ENCODE measurements around the gene EFTUD2. TPM values are rescaled to one million over a fixed set of nuclear protein-coding genes. Genes with fewer than 3 reads are reported as not detected.
A peak's percentile ranks its signal among the peaks of the same experiment; 100 is the strongest.

Gene EFTUD2
- total RNA-seq, 1 donor from 2014 or later, result 145 TPM

DNA sequence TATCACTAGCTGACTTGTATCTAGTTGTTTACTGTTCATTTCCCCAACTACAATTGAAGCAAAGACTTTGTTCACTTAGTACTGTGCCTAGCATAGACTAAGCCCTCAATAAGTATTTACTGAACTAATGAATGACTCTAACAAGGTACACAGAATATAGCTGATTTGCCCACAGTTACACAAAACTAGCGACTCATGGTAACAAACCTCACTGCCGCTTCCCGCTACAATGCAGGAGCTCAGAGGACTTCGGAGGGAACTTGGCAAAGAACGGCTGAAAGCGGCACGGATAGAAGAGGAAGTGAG is 524 bp downstream of the EFTUD2 start:
- Mint-ChIP-seq H3K36me3 (peaks cover 6% of the 10 kb centered on the region), H3K4me3 (peak overlapping the region; percentile 95), H3K27ac (peak overlapping the region; percentile 100), H3K9me3 (no peaks in the 10 kb centered on the region), H3K4me1 (peaks cover 16% of the 10 kb centered on the region), H3K27me3 (ENCODE audit: low read depth) (no peaks in the 10 kb centered on the region)
- no peak for DNase-seq (ENCODE audit: low spot score in 2 of 2, unreplicated experiment in 2 of 2)
- TF ChIP-seq, protein P1, sequence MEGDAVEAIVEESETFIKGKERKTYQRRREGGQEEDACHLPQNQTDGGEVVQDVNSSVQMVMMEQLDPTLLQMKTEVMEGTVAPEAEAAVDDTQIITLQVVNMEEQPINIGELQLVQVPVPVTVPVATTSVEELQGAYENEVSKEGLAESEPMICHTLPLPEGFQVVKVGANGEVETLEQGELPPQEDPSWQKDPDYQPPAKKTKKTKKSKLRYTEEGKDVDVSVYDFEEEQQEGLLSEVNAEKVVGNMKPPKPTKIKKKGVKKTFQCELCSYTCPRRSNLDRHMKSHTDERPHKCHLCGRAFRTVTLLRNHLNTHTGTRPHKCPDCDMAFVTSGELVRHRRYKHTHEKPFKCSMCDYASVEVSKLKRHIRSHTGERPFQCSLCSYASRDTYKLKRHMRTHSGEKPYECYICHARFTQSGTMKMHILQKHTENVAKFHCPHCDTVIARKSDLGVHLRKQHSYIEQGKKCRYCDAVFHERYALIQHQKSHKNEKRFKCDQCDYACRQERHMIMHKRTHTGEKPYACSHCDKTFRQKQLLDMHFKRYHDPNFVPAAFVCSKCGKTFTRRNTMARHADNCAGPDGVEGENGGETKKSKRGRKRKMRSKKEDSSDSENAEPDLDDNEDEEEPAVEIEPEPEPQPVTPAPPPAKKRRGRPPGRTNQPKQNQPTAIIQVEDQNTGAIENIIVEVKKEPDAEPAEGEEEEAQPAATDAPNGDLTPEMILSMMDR (IDR thresholded peaks at IDR 0.05; ENCODE audit: unreplicated experiment), result no peak

DNA sequence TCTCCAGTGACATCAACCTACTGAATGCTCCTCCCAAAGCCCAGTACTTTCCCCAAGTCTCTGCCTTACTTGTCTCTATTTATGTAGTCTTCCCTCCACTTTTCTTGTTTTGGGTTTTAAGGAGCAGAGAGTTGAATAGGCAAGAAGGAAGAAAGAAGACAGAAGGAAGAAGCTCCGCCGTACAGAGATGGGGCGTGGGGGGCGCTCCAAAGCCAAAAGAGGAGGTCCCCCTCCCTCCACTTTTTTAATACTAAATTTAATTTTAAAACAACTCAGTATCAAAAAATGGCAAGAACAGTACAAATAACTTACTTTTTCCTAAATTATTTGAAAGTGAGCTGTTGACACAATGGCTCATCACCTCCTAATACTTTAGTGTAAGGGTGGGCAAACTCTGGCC is 4.6 kb downstream of the EFTUD2 start:
- DNase-seq (ENCODE audit: low spot score in 2 of 2, unreplicated experiment in 2 of 2), result no peak
- Mint-ChIP-seq H3K4me1 (peaks cover 10% of the 10 kb centered on the region), H3K36me3 (peaks cover 19% of the 10 kb centered on the region), H3K9me3 (no peaks in the 10 kb centered on the region), H3K4me3 (no peak overlapping the region), H3K27ac (no peak overlapping the region), H3K27me3 (ENCODE audit: low read depth) (no peaks in the 10 kb centered on the region)
- TF ChIP-seq, protein P1 (IDR thresholded peaks at IDR 0.05; ENCODE audit: unreplicated experiment), result no peak

DNA sequence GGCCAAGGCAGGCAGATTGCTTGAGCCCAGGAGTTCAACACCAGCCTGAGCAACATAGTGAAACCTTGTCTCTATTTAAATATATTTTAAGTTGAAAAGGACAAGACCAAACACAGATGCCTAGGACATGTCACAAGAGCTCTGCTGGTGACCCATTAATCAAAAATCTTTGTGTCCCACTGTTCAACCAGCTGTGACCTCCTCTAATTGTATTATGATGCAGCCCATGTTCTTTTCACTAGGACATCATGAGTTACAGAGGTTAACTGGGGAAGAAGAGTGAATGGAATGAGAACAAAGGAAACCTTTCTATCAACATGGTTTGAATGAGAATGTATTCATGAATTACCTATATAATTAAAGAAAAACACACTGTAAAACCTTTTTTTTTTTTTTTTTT is 7.0 kb downstream of the EFTUD2 start:
- Mint-ChIP-seq H3K4me3 (no peak overlapping the region), H3K36me3 (peaks cover 19% of the 10 kb centered on the region)

DNA sequence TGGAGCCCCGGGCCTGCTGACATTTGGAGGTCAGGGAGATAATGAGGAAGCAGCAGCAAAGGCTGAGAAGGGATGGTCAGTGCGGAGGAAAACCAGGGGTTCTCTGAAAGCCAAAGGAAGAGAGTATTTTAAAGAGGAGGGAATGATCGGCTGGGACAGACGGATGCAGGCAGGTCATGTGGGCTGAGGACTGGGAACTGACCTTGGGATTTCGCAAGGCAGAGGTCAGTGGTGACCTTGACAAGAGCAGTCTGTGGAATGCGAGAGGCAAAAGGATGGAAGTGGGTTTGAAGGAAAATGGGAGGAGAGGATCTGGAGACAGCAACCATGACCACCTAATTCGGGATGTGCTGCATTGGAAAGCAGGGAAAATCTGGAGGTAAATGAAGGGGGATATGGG is 10.2 kb downstream of the EFTUD2 start:
- TF ChIP-seq, protein P1 (IDR thresholded peaks at IDR 0.05; ENCODE audit: unreplicated experiment), result no peak
- H3K27ac Mint-ChIP-seq, result no peak overlapping the region
- H3K36me3 Mint-ChIP-seq, result peaks cover 22% of the 10 kb centered on the region
- no peak for DNase-seq (ENCODE audit: low spot score in 2 of 2, unreplicated experiment in 2 of 2)
- no peaks in the 10 kb centered on the region for H3K9me3 Mint-ChIP-seq
- H3K4me3 Mint-ChIP-seq, result no peak overlapping the region
- no peaks in the 10 kb centered on the region for H3K27me3 Mint-ChIP-seq (ENCODE audit: low read depth)
- H3K4me1 Mint-ChIP-seq, result no peaks in the 10 kb centered on the region

More for the DNA sequence above, 7.0 kb downstream of the EFTUD2 start:
- H3K27ac Mint-ChIP-seq, result no peak overlapping the region
- H3K27me3 Mint-ChIP-seq (ENCODE audit: low read depth), result no peaks in the 10 kb centered on the region
- no peaks in the 10 kb centered on the region for H3K9me3 Mint-ChIP-seq
- H3K4me1 Mint-ChIP-seq, result no peaks in the 10 kb centered on the region
- DNase-seq (ENCODE audit: low spot score in 2 of 2, unreplicated experiment in 2 of 2), result no peak
- TF ChIP-seq, protein P1 (IDR thresholded peaks at IDR 0.05; ENCODE audit: unreplicated experiment), result no peak

DNA sequence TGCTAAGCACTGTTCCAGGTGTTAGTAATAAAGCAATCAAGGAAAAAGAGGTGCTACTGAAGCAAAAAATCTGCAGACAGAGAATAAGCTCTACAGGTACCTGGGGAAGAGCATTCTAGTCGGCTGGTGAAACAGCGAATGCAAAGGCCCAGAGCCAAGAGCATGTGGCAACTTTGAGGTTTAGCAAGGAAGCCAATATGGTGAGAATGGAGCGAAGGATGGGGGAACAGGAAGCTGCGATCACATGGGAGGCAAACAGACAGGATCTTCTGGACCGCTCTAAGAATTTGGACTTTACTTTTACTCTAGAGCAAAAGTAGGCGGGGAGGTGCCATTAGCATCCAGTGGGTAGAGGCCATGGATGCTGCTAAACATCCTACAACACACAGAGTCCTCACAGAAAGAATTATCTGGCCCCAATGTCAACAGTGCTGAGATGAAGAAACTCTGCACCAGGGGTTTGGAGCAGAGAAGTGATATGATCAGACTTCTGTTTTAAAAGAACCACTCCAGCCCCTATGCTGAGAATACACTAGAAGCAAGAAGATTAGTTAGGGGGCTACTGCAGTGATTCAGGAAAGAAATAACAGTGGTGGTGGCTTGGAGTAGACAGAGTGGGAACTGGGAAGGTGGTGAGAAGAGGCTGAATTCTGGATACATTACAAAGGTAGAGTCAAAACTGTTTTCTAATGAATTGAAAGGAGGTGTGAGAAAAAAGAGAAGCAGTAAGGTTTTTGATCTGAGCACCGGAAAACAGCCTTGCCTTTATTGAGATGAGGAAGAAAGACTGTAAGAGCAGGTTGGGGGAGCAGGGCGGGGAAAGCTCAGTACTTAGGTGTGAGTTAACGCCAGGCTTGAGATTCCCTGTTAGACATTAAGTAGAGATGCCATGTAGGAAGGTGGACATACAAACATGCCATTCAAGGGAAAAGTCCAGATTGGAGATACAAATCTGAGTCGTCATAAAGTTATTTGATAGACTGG is 11.0 kb downstream of the EFTUD2 start:
- Mint-ChIP-seq H3K4me3 (no peak overlapping the region), H3K36me3 (peaks cover 25% of the 10 kb centered on the region), H3K4me1 (no peaks in the 10 kb centered on the region), H3K27ac (no peak overlapping the region), H3K9me3 (no peaks in the 10 kb centered on the region), H3K27me3 (ENCODE audit: low read depth) (no peaks in the 10 kb centered on the region)
- no peak for DNase-seq (ENCODE audit: low spot score in 2 of 2, unreplicated experiment in 2 of 2)
- TF ChIP-seq, protein P1 (IDR thresholded peaks at IDR 0.05; ENCODE audit: unreplicated experiment), result no peak
